Natural killer cell (primary cell): ENCODE measurements around the gene VGLL3. TPM values are rescaled to one million over a fixed set of nuclear protein-coding genes. Genes with fewer than 3 reads are reported as not detected.

ENCODE experiments used
- ATAC-seq, 3 donors: fragments of 150-1000 bp in 2 of 3; fragments of 200-7000 bp in 1 of 3; cut with Tn5 transposase; 1 replicate in 1 of 3; 2 replicates in 2 of 3; pipeline ENCODE4 v1.10.0; 2021; ENCODE audit warnings: mild to moderate bottlenecking in 2 of 3, moderate library complexity in 2 of 3
- DNase-seq, 2 donors: peaks; one replicate each; pipeline versions ENCODE4 v3.0.0 to v3.0.0-alpha.2; 2013 to 2021; ENCODE audit warnings: mixed read lengths in 1 of 2
- H3K27ac ChIP-seq: one replicate; pipeline ENCODE4 v1.5.1; 2013; ENCODE audit warnings: mild to moderate bottlenecking, low read length
- H3K27me3 ChIP-seq: one replicate; pipeline ENCODE4 v1.6.1; 2013; ENCODE audit warnings: low read length; ENCODE audit not compliant: control insufficient read depth, insufficient read depth
- H3K36me3 ChIP-seq: one replicate; pipeline ENCODE4 v1.6.1; 2013; ENCODE audit warnings: low read length; ENCODE audit not compliant: control insufficient read depth, insufficient read depth
- H3K4me1 ChIP-seq: one replicate; pipeline ENCODE4 v1.6.1; 2013; ENCODE audit warnings: low read length; ENCODE audit not compliant: control insufficient read depth, insufficient read depth
- H3K4me3 ChIP-seq: one replicate; pipeline ENCODE4 v1.5.1; 2013; ENCODE audit warnings: low read length
- H3K9me3 ChIP-seq: one replicate; pipeline ENCODE4 v1.6.1; 2013; ENCODE audit warnings: low read length; ENCODE audit not compliant: control insufficient read depth, insufficient read depth
- H3K27ac Mint-ChIP-seq, 2 donors: one replicate each; pipeline ENCODE4 v1.8.0; 2022; ENCODE audit warnings: mild to moderate bottlenecking in 2 of 2, mixed read lengths in 2 of 2, moderate library complexity in 1 of 2
- H3K27me3 Mint-ChIP-seq, 2 donors: one replicate each; pipeline ENCODE4 v1.8.0; 2022; ENCODE audit warnings: low read depth in 2 of 2, mixed read lengths in 2 of 2
- H3K36me3 Mint-ChIP-seq: one replicate; pipeline ENCODE4 v1.8.0; 2022; ENCODE audit warnings: mixed read lengths
- H3K4me1 Mint-ChIP-seq, 2 donors: one replicate each; pipeline ENCODE4 v1.8.0; 2022; ENCODE audit warnings: mixed read lengths in 2 of 2
- H3K4me3 Mint-ChIP-seq: one replicate; pipeline ENCODE4 v1.8.0; 2022; ENCODE audit warnings: mild to moderate bottlenecking, moderate library complexity, mixed read lengths
- H3K9me3 Mint-ChIP-seq, 2 donors: one replicate each; pipeline ENCODE4 v1.8.0; 2022; ENCODE audit warnings: mixed read lengths in 2 of 2
- CTCF ChIP-seq: fragments of 200-600 bp; IDR thresholded peaks from one replicate; pipeline ENCODE4 v1.8.0; 2022; ENCODE audit warnings: antibody characterized with exemption
- WGBS: methylation state at CpG from one replicate; pipeline ENCODE4 v1.1.7; 2013; ENCODE audit warnings: missing lambda C conversion rate; ENCODE audit not compliant: insufficient coverage; 5-methylcytosine and 5-hydroxymethylcytosine counted together
- intact Hi-C: fragments of 100-400 bp; cut with micrococcal nuclease; formaldehyde crosslinking; loops from one replicate; pipeline ENCODE4 v1.14.2; 2022
- total RNA-seq, 4 donors: library from RNA; stranded (reverse); fragments of 120-200 nt in 1 of 4; gene quantifications; one replicate each; pipeline versions ENCODE4 v1.2.3 to v1.2.4, GENCODE V29; 2013 to 2022

VGLL3 gene
- total RNA-seq, 3 donors from 2014 or later (not counting 1 experiment from before 2014, with no cell fraction given), result not detected

- H3K27ac Mint-ChIP-seq, result no peak overlapping the region
- H3K9me3 Mint-ChIP-seq, result peaks cover 0 to 4% of the 10 kb centered on the region in 2 donors
- Histone ChIP-seq H3K9me3 (no peaks in the 10 kb centered on the region), H3K27ac (no peak overlapping the region), H3K36me3 (no peaks in the 10 kb centered on the region), H3K4me3 (no peak overlapping the region), H3K27me3 (no peaks in the 10 kb centered on the region), H3K4me1 (no peaks in the 10 kb centered on the region)
- no peaks in the 10 kb centered on the region for H3K27me3 Mint-ChIP-seq
- no peaks in the 10 kb centered on the region for H3K4me1 Mint-ChIP-seq
- DNase-seq (no peak), ATAC-seq (no peak)
- H3K4me3 Mint-ChIP-seq, result no peak overlapping the region
- H3K36me3 Mint-ChIP-seq, result no peaks in the 10 kb centered on the region
- 77% methylated on average over 1 of the region's 1 CpG for WGBS
- intact Hi-C loops, result no loop called here
- no peak for TF ChIP-seq CTCF
Observed at GRCh38 chr3:86890741-86891396, 100.1 kb downstream of the VGLL3 start.

Other genes with a start within 250 kb of the VGLL3 start
- gene CHMP2B, start 236.2 kb upstream of the VGLL3 start, total RNA-seq, result 10 to 100 TPM; 22.0 to 34.2 (median 29.1) TPM